HepG2 (cell line): Measurements from ENCODE around the gene PLBD2. TPM values are rescaled to one million over a fixed set of nuclear protein-coding genes. Genes with fewer than 3 reads are reported as not detected.

Source experiments
- ATAC-seq: fragments of 200-7000 bp; cut with Tn5 transposase; 3 replicates; pipeline ENCODE4 v1.9.1; 2020; ENCODE audit warnings: mild to moderate bottlenecking, moderate library complexity
- BruUV-seq: library from RNA; stranded (reverse); fragments of 400-500 nt; replicated peaks from 2 replicates; lab custom pipeline; 2021; lab: Mats Ljungman, UMichigan
- CTCF ChIA-PET: fragments of 300-600 bp; formaldehyde crosslinking; extraction: SDS; loops from one replicate; lab custom pipeline; 2021; ENCODE audit warnings: low total read pairs, inconsistent platforms, low intra/inter-chr PET ratio; lab: Yijun Ruan, JAX
- POLR2A ChIA-PET: fragments of 350-600 bp; sonication (Branson Sonifier 250); formaldehyde crosslinking; loops from one replicate; lab custom pipeline; 2020; ENCODE audit warnings: antibody characterized with exemption, inconsistent platforms; lab: Yijun Ruan, JAX
- DNase-seq: peaks from one replicate; pipeline ENCODE4 v3.0.0-alpha.2; 2015; ENCODE audit warnings: low spot score
- FAIRE-seq: peaks from 3 replicates; lab custom pipeline; 2011; peaks lifted over from hg19 to GRCh38; lab: Jason Lieb, UNC
- H2AFZ ChIP-seq: one replicate; pipeline ENCODE4 v1.6.1; 2011; ENCODE audit warnings: low read length, inconsistent platforms
- H3K27ac ChIP-seq: fragments of 300-600 bp; 3 replicates; pipeline ENCODE4 v1.8.0; 2011; ENCODE audit warnings: mixed run types, mild to moderate bottlenecking, mixed read lengths, low read length, inconsistent platforms; ENCODE audit not compliant: insufficient read depth; ENCODE audit errors: extremely low read length
- H3K27me3 ChIP-seq, 2 experiments: fragments of 200-600 bp in 1 of 2; 2 replicates in 1 of 2; 3 replicates in 1 of 2; pipeline versions ENCODE4 v1.6.0 to v1.8.0; 2011; ENCODE audit warnings: low read length in 2 of 2, mild to moderate bottlenecking in 2 of 2, moderate library complexity in 2 of 2, inconsistent platforms in 1 of 2; ENCODE audit not compliant: insufficient read depth in 2 of 2, control insufficient read depth in 1 of 2
- H3K36me3 ChIP-seq, 2 experiments: fragments of 200-600 bp in 1 of 2; replicated peaks in 1 of 2; 2 replicates in 1 of 2; 3 replicates in 1 of 2; pipeline versions ENCODE4 v1.5.1 to v1.8.0; 2011; ENCODE audit warnings: low read length in 2 of 2, inconsistent platforms in 1 of 2; ENCODE audit not compliant: insufficient read depth in 2 of 2, control insufficient read depth in 1 of 2
- H3K4me1 ChIP-seq: 2 replicates; pipeline ENCODE4 v1.5.1; 2012; ENCODE audit warnings: low read length, inconsistent platforms; ENCODE audit not compliant: insufficient read depth
- H3K4me2 ChIP-seq: 2 replicates; pipeline ENCODE4 v1.6.0; 2011; ENCODE audit warnings: low read depth, low read length, inconsistent platforms
- H3K4me3 ChIP-seq, 3 experiments: fragments of 200-600 bp in 1 of 3; sonication (generic), shearing (Covaris generic) in 1 of 3; replicated peaks in 1 of 3; 2 replicates each; pipeline ENCODE4 v1.5.1; 2011 to 2016; ENCODE audit warnings: low read length in 3 of 3, inconsistent platforms in 2 of 3, low read depth in 2 of 3, mild to moderate bottlenecking in 2 of 3, control low read depth in 1 of 3, mixed read lengths in 1 of 3; ENCODE audit not compliant: insufficient read depth in 1 of 3
- H3K79me2 ChIP-seq: one replicate; pipeline ENCODE4 v1.6.1; 2011; ENCODE audit warnings: low read length, inconsistent platforms; ENCODE audit not compliant: insufficient read depth
- H3K9ac ChIP-seq: 2 replicates; pipeline ENCODE4 v1.6.0; 2011; ENCODE audit warnings: mild to moderate bottlenecking, low read depth, low read length, inconsistent platforms; ENCODE audit not compliant: insufficient read depth
- H3K9me3 ChIP-seq: 2 replicates; pipeline ENCODE4 v1.5.1; 2012; ENCODE audit warnings: mild to moderate bottlenecking, low read length
- H4K20me1 ChIP-seq: 2 replicates; pipeline ENCODE4 v1.6.0; 2011; ENCODE audit warnings: inconsistent platforms, mild to moderate bottlenecking, low read length, moderate library complexity; ENCODE audit not compliant: insufficient read depth
- ARID2 ChIP-seq: sonication (generic); formaldehyde crosslinking; IDR thresholded peaks from 2 replicates; pipeline ENCODE4 v1.8.1; 2022; ENCODE audit warnings: mild to moderate bottlenecking, missing genetic modification reagents, borderline replicate concordance
- PITX1 ChIP-seq: sonication (generic); formaldehyde crosslinking; IDR thresholded peaks from 2 replicates; pipeline ENCODE4 v1.5.1; 2020; ENCODE audit warnings: mild to moderate bottlenecking, missing genetic modification reagents
- SAP130 ChIP-seq: IDR thresholded peaks from 2 replicates; pipeline ENCODE4 v1.6.1; 2016; ENCODE audit warnings: low read depth
- SUZ12 ChIP-seq: fragments of 150-350 bp; IDR thresholded peaks from 2 replicates; pipeline ENCODE4 v1.6.1; 2014; ENCODE audit warnings: low read depth, low read length
- TGIF2 ChIP-seq: IDR thresholded peaks from 2 replicates; pipeline ENCODE4 v1.6.1; 2016; ENCODE audit warnings: control low read depth, missing compliant biosample characterization
- TSC22D2 ChIP-seq: sonication (generic); formaldehyde crosslinking; IDR thresholded peaks from 2 replicates; pipeline ENCODE4 v1.5.1; 2020; ENCODE audit warnings: missing genetic modification reagents, mild to moderate bottlenecking, borderline replicate concordance
- ZFP36L1 ChIP-seq: sonication (generic); formaldehyde crosslinking; IDR thresholded peaks from 2 replicates; pipeline ENCODE4 v1.8.0; 2022; ENCODE audit warnings: mild to moderate bottlenecking, missing genetic modification reagents, moderate library complexity
- ZNF251 ChIP-seq: sonication (generic); formaldehyde crosslinking; IDR thresholded peaks from 2 replicates; pipeline ENCODE4 v1.9.0; 2021; ENCODE audit warnings: mild to moderate bottlenecking, missing genetic modification reagents
- ZNF337 ChIP-seq: sonication (generic); formaldehyde crosslinking; IDR thresholded peaks from 2 replicates; pipeline ENCODE4 v1.5.1; 2020; ENCODE audit warnings: missing genetic modification reagents, low read depth, mild to moderate bottlenecking, borderline replicate concordance
- ZNF598 ChIP-seq: sonication (generic); formaldehyde crosslinking; IDR thresholded peaks from 2 replicates; pipeline ENCODE4 v1.5.1; 2020; ENCODE audit warnings: mild to moderate bottlenecking, missing genetic modification reagents, borderline replicate concordance
- ZNF737 ChIP-seq: sonication (generic); formaldehyde crosslinking; IDR thresholded peaks from 2 replicates; pipeline ENCODE4 v1.5.0; 2020; ENCODE audit warnings: missing genetic modification reagents, mild to moderate bottlenecking, borderline replicate concordance
- ZSCAN30 ChIP-seq: sonication (generic); formaldehyde crosslinking; IDR thresholded peaks from 2 replicates; pipeline ENCODE4 v1.5.0; 2020; ENCODE audit warnings: mild to moderate bottlenecking, missing genetic modification reagents
- WGBS: methylation state at CpG from one replicate; pipeline ENCODE4 v1.1.6; 2017; ENCODE audit warnings: low lambda C conversion rate; 5-methylcytosine and 5-hydroxymethylcytosine counted together
- in situ Hi-C: cut with HindIII; loops from 2 replicates; pipeline ENCODE4 v1.10.0; 2017; ENCODE audit warnings: low pct_unique_long_range_greater_than_20kb; ENCODE audit not compliant: extremely low pct_ligation_motif_present
- intact Hi-C: fragments of 100-400 bp; cut with micrococcal nuclease; formaldehyde crosslinking; loops from one replicate; pipeline ENCODE4 v1.10.0; 2022; ENCODE audit not compliant: unreplicated experiment
- polyA plus RNA-seq, 8 experiments: library from polyadenylated mRNA; depleted of rRNA in 3 of 8; stranded (reverse) in 7 of 8; unstranded in 1 of 8; fragments of >200 nt; fragmentation: Illumina TruSeq in 4 of 8; extraction: Trizol in 4 of 8; gene quantifications; 2 replicates each; pipeline versions ENCODE4 v1.2.1 to v1.2.3, GENCODE V29; 2011 to 2016; ENCODE audit warnings: low read depth in 4 of 8, missing spikeins in 1 of 8, mixed read lengths in 1 of 8; ENCODE audit not compliant: insufficient read depth in 1 of 8
- total RNA-seq, 5 experiments: library from RNA; depleted of rRNA; stranded (reverse); fragments of >200 nt; fragmentation: Illumina TruSeq; extraction: Trizol; gene quantifications; 2 replicates each; pipeline ENCODE4 v1.2.3, GENCODE V29; 2016; ENCODE audit warnings: low read depth in 1 of 5
- TF ChIP-seq, protein P1 (sequence below): sonication (generic); formaldehyde crosslinking; IDR thresholded peaks from 2 replicates; pipeline ENCODE4 v1.5.1; 2020; ENCODE audit warnings: mild to moderate bottlenecking, missing genetic modification reagents, moderate library complexity
- TF ChIP-seq, protein P2 (sequence below): IDR thresholded peaks from 2 replicates; pipeline ENCODE4 v1.4.0; 2020; ENCODE audit warnings: mild to moderate bottlenecking, missing genetic modification reagents
- TF ChIP-seq, protein P3 (sequence below): sonication (generic); formaldehyde crosslinking; IDR thresholded peaks from 2 replicates; pipeline ENCODE4 v1.4.0; 2020; ENCODE audit warnings: missing genetic modification reagents, mild to moderate bottlenecking, borderline replicate concordance

PLBD2 gene
- total and polyA plus RNA-seq, 2 of the 13 experiments (the other 11 are each of a cell fraction or from before 2014, with no cell fraction given): 6.7 to 8.5 TPM

DNA sequence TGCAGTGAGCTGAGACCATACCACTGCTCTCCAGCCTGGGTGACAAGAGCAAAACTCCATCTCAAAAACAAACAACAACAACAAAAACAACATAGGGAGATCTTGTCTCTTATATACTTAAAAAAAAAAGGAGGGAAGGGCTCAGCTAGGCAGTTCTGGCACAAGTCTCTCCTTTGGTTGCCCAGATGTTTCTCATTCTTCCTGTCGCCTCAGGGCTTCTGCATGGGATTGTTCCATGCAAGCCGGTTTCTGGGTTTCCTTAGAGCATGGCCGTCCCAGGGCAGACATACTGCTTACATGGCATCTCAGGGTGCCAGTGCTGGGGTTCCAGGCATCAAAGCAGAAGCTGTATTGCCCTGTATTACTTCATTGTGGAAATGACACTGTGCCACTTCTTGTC, 18.3 kb upstream of the PLBD2 start (continued):
- TF ChIP-seq, protein P1, sequence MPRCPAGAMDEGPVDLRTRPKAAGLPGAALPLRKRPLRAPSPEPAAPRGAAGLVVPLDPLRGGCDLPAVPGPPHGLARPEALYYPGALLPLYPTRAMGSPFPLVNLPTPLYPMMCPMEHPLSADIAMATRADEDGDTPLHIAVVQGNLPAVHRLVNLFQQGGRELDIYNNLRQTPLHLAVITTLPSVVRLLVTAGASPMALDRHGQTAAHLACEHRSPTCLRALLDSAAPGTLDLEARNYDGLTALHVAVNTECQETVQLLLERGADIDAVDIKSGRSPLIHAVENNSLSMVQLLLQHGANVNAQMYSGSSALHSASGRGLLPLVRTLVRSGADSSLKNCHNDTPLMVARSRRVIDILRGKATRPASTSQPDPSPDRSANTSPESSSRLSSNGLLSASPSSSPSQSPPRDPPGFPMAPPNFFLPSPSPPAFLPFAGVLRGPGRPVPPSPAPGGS (CRISPR knock-in tag): no peak
- TF ChIP-seq ARID2: no peak
- TF ChIP-seq, all 625 proteins: peak for 0

DNA sequence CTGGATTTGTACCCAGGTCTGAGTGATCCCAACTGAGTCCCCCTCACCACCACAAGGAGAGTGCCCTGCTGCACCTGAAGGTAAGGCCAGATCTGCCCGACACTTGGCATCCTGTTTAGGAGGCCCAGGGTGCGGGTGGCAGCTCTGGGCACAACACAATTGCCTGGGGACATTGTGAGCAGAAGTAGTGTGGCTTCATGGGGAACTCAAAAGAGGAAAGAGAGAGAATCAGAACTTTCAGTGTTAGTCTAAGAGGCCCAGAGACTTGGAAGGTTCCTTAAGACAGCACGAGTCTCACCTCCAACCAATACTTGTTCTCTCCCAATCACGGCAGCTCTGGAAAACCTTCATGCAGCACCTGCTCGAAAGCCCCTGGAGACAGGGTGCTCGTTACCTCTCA, 16.9 kb upstream of the PLBD2 start:
- intact Hi-C loops (no loop called here), in situ Hi-C loops (no loop called here)
- Histone ChIP-seq H3K9me3 (no peaks in the 10 kb centered on the region), H3K27ac (no peak overlapping the region), H3K36me3 (no peaks in the 10 kb centered on the region), H3K9ac (no peak overlapping the region), H4K20me1 (no peaks in the 10 kb centered on the region), H3K4me3 (no peak overlapping the region), H3K79me2 (no peaks in the 10 kb centered on the region), H3K27me3 (peaks cover 0 to 1% of the 10 kb centered on the region in 2 experiments; a peak in 1 of 5 replicates), H2AFZ (no peak overlapping the region), H3K4me2 (no peak overlapping the region), H3K4me1 (no peaks in the 10 kb centered on the region)
- ChIA-PET POLR2A (no interaction called here), CTCF (no interaction called here)
- no peak for FAIRE-seq
- ATAC-seq: no peak
- BruUV-seq: no TSS peak
- WGBS: 35% methylated on average over 6 of the region's 6 CpGs
- DNase-seq: no peak
- TF ChIP-seq TGIF2 (CRISPR knock-in tag): no peak
- TF ChIP-seq PITX1: no peak
- TF ChIP-seq ZNF737 (CRISPR knock-in tag): no peak
- no peak for TF ChIP-seq ZSCAN30 (CRISPR knock-in tag)
- TF ChIP-seq ZFP36L1 (CRISPR knock-in tag): no peak
- TF ChIP-seq, protein P2, sequence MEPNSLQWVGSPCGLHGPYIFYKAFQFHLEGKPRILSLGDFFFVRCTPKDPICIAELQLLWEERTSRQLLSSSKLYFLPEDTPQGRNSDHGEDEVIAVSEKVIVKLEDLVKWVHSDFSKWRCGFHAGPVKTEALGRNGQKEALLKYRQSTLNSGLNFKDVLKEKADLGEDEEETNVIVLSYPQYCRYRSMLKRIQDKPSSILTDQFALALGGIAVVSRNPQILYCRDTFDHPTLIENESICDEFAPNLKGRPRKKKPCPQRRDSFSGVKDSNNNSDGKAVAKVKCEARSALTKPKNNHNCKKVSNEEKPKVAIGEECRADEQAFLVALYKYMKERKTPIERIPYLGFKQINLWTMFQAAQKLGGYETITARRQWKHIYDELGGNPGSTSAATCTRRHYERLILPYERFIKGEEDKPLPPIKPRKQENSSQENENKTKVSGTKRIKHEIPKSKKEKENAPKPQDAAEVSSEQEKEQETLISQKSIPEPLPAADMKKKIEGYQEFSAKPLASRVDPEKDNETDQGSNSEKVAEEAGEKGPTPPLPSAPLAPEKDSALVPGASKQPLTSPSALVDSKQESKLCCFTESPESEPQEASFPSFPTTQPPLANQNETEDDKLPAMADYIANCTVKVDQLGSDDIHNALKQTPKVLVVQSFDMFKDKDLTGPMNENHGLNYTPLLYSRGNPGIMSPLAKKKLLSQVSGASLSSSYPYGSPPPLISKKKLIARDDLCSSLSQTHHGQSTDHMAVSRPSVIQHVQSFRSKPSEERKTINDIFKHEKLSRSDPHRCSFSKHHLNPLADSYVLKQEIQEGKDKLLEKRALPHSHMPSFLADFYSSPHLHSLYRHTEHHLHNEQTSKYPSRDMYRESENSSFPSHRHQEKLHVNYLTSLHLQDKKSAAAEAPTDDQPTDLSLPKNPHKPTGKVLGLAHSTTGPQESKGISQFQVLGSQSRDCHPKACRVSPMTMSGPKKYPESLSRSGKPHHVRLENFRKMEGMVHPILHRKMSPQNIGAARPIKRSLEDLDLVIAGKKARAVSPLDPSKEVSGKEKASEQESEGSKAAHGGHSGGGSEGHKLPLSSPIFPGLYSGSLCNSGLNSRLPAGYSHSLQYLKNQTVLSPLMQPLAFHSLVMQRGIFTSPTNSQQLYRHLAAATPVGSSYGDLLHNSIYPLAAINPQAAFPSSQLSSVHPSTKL (CRISPR knock-in tag): no peak
- TF ChIP-seq SAP130 (CRISPR knock-in tag): no peak
- TF ChIP-seq, protein P3, sequence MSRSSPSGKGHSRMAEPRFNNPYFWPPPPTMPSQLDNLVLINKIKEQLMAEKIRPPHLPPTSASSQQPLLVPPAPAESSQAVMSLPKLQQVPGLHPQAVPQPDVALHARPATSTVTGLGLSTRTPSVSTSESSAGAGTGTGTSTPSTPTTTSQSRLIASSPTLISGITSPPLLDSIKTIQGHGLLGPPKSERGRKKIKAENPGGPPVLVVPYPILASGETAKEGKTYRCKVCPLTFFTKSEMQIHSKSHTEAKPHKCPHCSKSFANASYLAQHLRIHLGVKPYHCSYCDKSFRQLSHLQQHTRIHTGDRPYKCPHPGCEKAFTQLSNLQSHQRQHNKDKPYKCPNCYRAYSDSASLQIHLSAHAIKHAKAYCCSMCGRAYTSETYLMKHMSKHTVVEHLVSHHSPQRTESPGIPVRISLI: no peak
- no peak for TF ChIP-seq TSC22D2 (CRISPR knock-in tag)
- TF ChIP-seq ZNF251 (CRISPR knock-in tag): no peak
- no peak for TF ChIP-seq ZNF598 (CRISPR knock-in tag)
- no peak for TF ChIP-seq ZNF337 (CRISPR knock-in tag)
- TF ChIP-seq SUZ12: no peak
